ENCODE measurements around the gene ANKRD62. TPM values are rescaled to one million over a fixed set of nuclear protein-coding genes. Genes with fewer than 3 reads are reported as not detected.

Gene ANKRD62
- total RNA-seq, 6 experiments from 2014 or later = not detected

GRCh38 chr18:12088731-12089375 lies 4.8 kb upstream of the ANKRD62 start:
- TF ChIP-seq CTCF (IDR thresholded peaks at IDR 0.05) = no peak
- TF ChIP-seq POLR2A (IDR thresholded peaks at IDR 0.05) = no peak
- no peak overlapping the region for H3K27ac ChIP-seq
- intact Hi-C loops (cut with DNase I) = no loop called here
- H3K27me3 ChIP-seq = no peaks in the 10 kb centered on the region
- ATAC-seq = peak; percentile 26 to 62 (median 32)
- no peaks in the 10 kb centered on the region for H3K36me3 ChIP-seq
- H3K4me3 ChIP-seq = no peak overlapping the region
- peak in 1 of 3 donors; percentile 62 for DNase-seq
- no peaks in the 10 kb centered on the region for H3K4me1 ChIP-seq
- 13% methylated on average over 3 of the region's 5 CpGs for WGBS (ENCODE audit: insufficient coverage, low coverage, low lambda C conversion rate, missing lambda C conversion rate)
- no peaks in the 10 kb centered on the region for H3K9me3 ChIP-seq

GRCh38 chr18:12091538-12092141 lies 2.0 kb upstream of the ANKRD62 start:
- H3K4me1 ChIP-seq = no peaks in the 10 kb centered on the region
- no peak overlapping the region for H3K4me3 ChIP-seq
- DNase-seq (no peak), ATAC-seq (no peak)
- intact Hi-C loops (cut with DNase I) = no loop called here
- no peaks in the 10 kb centered on the region for H3K36me3 ChIP-seq
- H3K27me3 ChIP-seq = no peaks in the 10 kb centered on the region
- no peak overlapping the region for H3K27ac ChIP-seq
- no peaks in the 10 kb centered on the region for H3K9me3 ChIP-seq
- WGBS (ENCODE audit: insufficient coverage, low coverage, low lambda C conversion rate, missing lambda C conversion rate) = 40% methylated on average over 1 of the region's 9 CpGs
- TF ChIP-seq POLR2A (IDR thresholded peaks at IDR 0.05) = no peak
- TF ChIP-seq CTCF (IDR thresholded peaks at IDR 0.05) = no peak

GRCh38 chr18:12092398-12093229 lies 1.0 kb upstream of the ANKRD62 start:
- intact Hi-C loops (cut with DNase I) = no loop called here
- no peaks in the 10 kb centered on the region for H3K36me3 ChIP-seq
- WGBS (ENCODE audit: insufficient coverage, low coverage, low lambda C conversion rate, missing lambda C conversion rate) = 47% methylated on average over 4 of the region's 17 CpGs
- peak; percentile 87 to 95 (median 89) for ATAC-seq
- no peak overlapping the region for H3K27ac ChIP-seq
- no peaks in the 10 kb centered on the region for H3K4me1 ChIP-seq
- no peak overlapping the region for H3K4me3 ChIP-seq
- no peaks in the 10 kb centered on the region for H3K27me3 ChIP-seq
- DNase-seq = peak; percentile 72 to 79 (median 75)
- TF ChIP-seq CTCF (IDR thresholded peaks at IDR 0.05) (peak; percentile 47 to 68 (median 56)), POLR2A (IDR thresholded peaks at IDR 0.05) (no peak)
- H3K9me3 ChIP-seq = no peaks in the 10 kb centered on the region

- no peak overlapping the region for H3K4me3 ChIP-seq
- TF ChIP-seq CTCF (IDR thresholded peaks at IDR 0.05) = no peak
- no peak for TF ChIP-seq POLR2A (IDR thresholded peaks at IDR 0.05)
- no peaks in the 10 kb centered on the region for H3K27me3 ChIP-seq
- DNase-seq (no peak), ATAC-seq (no peak)
- intact Hi-C loops (cut with DNase I) = no loop called here
- 70% methylated on average over 5 of the region's 5 CpGs for WGBS (ENCODE audit: insufficient coverage, low coverage, low lambda C conversion rate, missing lambda C conversion rate)
- H3K27ac ChIP-seq = no peak overlapping the region
- no peaks in the 10 kb centered on the region for H3K4me1 ChIP-seq
- H3K36me3 ChIP-seq = no peaks in the 10 kb centered on the region
- no peaks in the 10 kb centered on the region for H3K9me3 ChIP-seq
Observed at GRCh38 chr18:12098374-12098773, 4.7 kb downstream of the ANKRD62 start.

All from right lobe of liver (tissue), 6 donors.